Measurements from ENCODE around the gene GREM2.

Gene GREM2

DNA sequence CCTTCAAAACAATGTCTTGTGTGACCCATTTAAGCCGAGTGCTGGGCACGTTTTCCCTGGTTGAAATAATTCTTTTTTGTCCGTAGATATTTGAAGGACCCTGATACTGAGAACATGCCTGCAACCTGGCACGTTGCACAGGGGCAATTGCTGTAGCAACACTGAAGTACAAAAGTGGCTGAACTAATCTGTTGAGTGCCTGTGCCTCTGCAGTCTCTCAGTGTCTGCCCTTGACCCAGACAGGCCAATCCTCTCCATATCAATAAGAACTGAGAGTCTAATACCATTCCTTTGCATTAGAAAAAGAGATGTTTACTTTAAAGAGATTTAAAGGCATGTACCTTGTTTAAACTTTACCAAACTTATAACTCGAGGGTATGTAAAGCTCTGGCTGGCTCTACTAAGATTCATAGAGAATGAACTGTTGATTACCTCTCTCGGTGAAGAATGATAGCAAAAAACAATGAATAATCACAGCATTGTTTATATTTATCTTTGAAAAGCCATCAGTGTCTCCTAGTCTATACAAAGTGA is 2.4 kb downstream of the GREM2 start:
- no peak for DNase-seq

DNA sequence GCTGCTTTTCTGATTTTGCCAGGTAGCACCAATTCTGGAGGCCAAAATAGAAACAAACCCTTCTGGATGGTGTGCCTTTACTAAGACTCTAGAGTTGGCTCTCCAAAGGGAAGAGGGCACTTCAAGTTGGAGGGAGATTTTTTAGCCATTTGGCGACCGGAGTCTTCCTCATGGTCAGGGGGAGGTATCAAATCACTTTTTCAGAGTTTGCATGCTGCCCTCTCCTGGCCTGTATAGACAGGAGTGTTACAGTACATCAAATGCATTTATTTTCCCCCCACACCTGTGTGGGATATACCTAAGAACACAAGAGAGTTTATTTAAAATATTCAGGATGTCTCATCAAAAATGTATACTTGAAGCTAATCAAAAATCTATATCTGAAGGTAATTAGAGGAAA is 3.2 kb downstream of the GREM2 start:
- DNase-seq = no peak

DNA sequence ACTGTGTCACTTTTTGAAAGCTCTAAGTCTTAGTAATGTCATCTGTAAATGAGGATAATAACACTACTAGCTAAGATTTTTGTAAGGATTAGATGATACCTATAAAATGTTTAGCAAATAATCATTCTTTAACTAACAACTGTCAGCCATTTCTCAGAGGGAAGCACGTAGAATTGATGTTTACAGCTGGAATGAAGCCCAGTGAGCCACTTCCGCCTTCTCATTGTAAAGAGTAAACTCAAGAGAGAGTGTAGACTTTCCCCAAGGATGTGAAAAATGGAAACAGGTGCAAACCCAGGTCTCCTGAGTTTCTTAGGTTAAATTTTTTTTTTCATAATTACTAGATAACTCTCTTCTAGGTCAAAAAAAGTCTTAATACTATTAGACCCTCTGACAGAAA is 4.9 kb downstream of the GREM2 start:
- DNase-seq = no peak

- no peak for DNase-seq
Observed at GRCh38 chr1:240602189-240602588, 9.8 kb downstream of the GREM2 start.

DNA sequence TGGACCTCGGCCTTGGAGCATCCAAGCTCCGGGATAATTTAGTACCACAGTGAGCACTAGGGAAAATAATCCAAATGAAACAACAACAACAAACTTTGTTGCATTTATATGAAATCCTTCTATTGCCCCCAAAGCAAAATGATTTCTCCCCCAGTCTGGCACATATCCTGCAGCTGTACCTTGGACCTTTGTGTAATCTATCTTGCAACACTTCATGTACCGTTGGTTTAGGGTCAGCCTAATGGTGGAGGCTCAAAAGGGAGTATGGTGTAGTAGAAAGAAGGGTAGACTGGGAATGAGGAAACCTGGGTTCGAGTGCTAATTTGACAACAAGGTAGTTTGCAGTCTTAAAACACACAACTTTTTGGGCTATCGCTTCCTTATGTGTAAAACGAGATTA is 12.1 kb downstream of the GREM2 start:
- no peak for DNase-seq

DNA sequence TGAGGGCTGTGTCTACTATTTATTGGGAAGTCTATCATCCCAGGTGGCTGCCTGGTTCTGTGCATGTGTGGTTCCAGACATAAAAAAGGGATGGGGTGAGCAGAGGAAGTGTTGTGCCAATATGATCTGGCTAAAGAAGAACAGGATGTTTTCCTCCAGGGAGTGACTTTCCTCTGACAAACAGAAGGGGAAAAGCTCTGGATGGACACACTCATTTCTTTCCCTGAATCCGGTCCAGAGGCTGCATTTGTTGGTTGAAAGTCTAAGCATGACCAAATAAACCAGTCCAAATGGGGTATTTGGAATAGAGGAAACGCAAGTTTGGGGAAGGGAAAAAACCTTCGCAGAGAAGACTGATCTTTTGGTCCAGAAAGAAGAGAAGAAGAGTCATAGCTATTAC is 12.7 kb downstream of the GREM2 start:
- DNase-seq = no peak

- no peak for DNase-seq
Observed at GRCh38 chr1:240598216-240599001, 13.5 kb downstream of the GREM2 start.

- no peak for DNase-seq
Observed at GRCh38 chr1:240597153-240597745, 14.7 kb downstream of the GREM2 start.

- DNase-seq = no peak
Observed at GRCh38 chr1:240595476-240595875, 16.5 kb downstream of the GREM2 start.

GRCh38 chr1:240591564-240591963 is 20.4 kb downstream of the GREM2 start:
- no peak for DNase-seq

DNA sequence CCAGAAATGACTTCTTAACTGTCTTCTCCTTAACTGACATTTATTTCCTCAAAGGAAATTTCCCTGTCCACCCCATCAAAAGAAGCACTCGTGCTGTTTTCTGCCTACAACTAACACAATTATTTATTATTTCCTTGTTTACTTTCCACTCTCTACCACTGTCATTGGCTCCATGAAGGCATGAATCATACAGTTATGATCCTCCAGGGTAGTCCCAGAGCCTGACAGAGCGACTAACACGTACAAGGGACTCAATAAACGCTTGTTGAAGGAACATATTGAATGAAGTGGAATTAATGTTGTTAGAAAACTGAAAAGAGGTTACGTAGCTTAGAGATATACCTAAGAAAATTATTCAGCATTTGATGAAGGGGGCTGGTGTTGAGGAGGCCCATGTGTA is 20.9 kb downstream of the GREM2 start:
- DNase-seq = no peak

GRCh38 chr1:240589585-240590110 is 22.3 kb downstream of the GREM2 start:
- DNase-seq = no peak

DNA sequence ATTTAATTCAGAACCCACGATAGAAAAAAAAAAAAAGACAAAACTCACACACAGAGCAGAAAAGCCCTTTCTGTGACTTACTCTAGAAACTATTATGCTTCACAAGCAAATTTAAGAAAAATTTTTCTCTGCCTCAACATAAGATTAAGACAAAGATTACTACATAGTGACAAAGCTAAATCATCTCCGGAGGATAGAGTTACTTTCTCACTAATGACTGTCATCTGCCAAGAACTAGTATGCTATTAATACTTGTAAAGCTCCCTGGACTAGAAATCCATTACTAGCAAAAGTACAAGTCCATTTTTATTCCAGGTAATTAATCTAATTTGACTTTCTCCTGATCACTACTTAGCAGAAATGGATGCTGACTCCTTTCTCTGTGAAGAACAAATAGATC is 25.9 kb downstream of the GREM2 start:
- DNase-seq = no peak

- no peak for DNase-seq
Observed at GRCh38 chr1:240582953-240583352, 29.0 kb downstream of the GREM2 start.

DNA sequence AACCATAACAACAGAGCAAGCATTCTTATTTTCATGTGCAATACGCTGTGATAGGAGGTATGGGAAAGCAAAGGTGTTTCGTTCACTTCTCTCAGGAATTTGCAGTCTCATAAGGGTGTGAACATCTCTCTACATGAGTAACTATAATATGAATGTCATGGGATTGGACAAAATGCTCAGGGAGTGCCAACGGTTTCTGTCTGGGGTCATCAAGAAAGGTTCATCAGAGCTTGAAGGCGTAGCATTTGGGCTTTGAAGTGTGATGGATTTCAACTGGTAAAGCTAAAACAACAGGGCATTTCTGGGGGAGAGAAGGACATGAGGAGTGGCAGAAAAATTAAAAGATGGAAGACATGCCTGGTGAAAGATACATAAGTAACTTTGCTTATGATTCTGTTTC is 32.4 kb downstream of the GREM2 start:
- no peak for DNase-seq

GRCh38 chr1:240577095-240577494 is 34.9 kb downstream of the GREM2 start:
- DNase-seq = no peak

DNA sequence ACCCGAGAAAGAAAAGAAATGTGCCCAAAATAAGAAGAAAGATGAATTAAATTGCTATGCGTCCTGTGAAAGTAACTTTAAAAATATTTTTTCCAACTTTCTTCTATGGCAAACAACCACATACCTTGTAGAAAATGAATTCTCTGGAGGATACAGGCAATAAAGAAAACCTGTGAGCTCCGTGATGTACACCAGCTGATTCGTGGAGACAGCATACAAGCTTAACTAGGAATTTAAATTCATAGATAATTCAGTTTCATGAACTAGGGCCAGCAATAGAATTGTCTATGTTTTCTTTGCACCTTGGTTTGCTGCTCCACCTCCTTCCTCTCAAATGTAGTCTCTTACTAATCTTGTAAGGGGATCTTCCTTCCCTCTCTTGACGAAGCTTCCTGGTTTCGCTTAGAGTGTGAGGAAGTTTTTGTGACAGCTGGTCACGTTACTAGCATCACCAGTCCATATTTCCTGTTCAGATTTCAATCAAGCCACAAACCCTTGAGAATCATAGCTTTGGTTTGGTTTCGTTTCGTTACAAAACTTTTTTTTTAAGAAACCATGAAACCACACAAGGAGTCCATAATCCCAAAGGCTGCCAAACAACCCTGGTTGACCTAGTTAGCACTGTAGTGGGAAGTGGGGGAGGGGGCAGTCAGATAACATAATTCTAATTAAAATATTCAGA is 35.8 kb downstream of the GREM2 start:
- DNase-seq = no peak

- DNase-seq = no peak
Observed at GRCh38 chr1:240572328-240572727, 39.6 kb downstream of the GREM2 start.

DNA sequence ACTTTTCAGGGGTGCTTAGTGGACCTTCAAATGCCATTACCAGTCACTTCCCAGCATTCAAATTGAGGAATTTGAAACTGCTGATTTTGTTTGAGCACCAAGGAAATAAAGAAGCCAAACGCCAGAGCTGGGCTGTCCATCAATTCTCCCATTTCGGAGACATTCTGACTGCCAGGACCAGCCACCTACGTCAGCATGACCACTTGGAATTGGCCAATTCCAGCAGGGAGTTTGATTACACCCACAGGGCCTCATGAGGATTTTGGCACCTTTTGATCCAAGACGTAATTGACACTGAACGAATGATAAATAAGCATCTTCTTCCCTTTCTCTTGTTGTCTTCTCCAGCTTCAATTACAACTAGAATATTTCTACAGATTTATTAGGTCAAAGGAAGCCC is 40.2 kb downstream of the GREM2 start:
- DNase-seq = no peak

GRCh38 chr1:240567066-240567465 is 44.9 kb downstream of the GREM2 start:
- no peak for DNase-seq

DNA sequence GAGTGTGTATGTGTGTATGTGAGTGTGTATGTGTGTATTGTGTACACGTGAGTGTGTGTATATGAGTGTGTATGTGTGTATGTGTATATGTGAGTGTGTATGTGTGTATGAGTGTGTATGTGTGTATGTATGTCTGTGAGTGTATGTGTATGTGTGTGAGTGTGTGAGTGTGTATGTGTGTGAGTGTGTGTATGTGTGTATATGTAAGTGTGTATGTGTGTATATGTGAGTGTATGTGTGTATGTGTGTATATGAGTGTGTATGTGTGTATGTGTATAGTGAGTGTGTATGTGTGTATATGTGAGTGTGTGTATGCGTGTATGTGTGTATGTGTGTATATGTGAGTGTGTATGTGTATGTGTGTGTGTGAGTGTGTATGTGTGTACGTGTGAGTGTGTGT is 49.2 kb downstream of the GREM2 start:
- DNase-seq = no peak

DNA sequence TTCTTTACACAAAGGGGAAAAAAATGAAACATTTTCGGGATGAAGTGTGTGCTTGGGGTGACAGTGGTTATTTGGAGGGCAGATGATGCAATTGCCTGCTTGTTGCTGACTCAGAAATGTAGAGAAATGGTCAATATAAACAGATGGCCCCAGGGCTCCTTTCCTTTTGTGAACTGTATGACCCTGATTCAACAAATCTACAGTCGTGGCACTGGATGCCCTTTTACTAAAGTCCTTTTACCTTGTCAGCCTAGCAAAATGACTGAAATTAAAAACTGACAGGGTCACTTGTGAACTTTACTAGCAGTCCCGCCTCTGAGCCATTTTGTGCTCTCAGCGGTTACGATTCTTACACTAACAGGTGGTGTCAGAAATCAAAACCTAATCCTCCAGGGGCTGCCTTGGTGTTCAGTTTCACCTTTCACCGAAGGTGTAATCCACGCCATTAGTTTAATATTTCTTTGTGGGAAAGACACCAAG is 49.8 kb downstream of the GREM2 start:
- DNase-seq = peak; percentile 68

GRCh38 chr1:240559781-240560180 is 52.2 kb downstream of the GREM2 start:
- DNase-seq = no peak

DNA sequence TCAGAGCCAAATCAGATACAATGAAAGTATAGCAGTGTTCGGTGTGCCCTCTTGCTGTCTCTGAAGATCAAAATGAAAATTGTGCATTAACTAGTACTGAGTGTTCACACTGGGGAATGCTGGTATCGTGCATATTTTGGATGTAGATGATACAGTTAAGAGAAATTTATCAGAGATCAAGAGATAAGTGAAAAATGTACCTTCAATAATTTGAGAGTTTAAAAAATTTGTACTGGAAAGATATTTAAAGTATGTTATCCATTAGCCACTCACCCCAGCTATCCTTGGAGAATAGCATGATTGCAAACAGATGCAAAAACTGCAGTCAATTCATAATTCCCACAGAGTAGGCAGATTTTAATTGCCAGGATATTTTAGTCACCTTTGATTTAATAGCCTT is 56.4 kb downstream of the GREM2 start:
- DNase-seq = no peak
